Stomach smooth muscle (tissue), 2 donors: ENCODE results near the gene ARID1B.

Experiments used
- H3K27ac ChIP-seq: one replicate; pipeline ENCODE4 v1.7.0; 2013; ENCODE audit warnings: mild to moderate bottlenecking, low read length, inconsistent platforms
- H3K27me3 ChIP-seq, 2 donors: one replicate each; pipeline ENCODE4 v1.7.0; 2013; ENCODE audit warnings: low read length in 2 of 2; ENCODE audit not compliant: insufficient read depth in 2 of 2, control insufficient read depth in 1 of 2
- H3K36me3 ChIP-seq, 2 donors: one replicate each; pipeline ENCODE4 v1.7.0; 2013; ENCODE audit warnings: low read length in 2 of 2; ENCODE audit not compliant: control insufficient read depth in 2 of 2, insufficient read depth in 2 of 2
- H3K4me1 ChIP-seq: one replicate; pipeline ENCODE4 v1.7.0; 2013; ENCODE audit warnings: low read length; ENCODE audit not compliant: control insufficient read depth, insufficient read depth
- H3K4me3 ChIP-seq, 2 donors: one replicate each; pipeline ENCODE4 v1.7.0; 2013; ENCODE audit warnings: low read length in 2 of 2
- H3K9ac ChIP-seq, 2 donors: one replicate each; pipeline ENCODE4 v1.7.0; 2013; ENCODE audit warnings: low read length in 2 of 2, mild to moderate bottlenecking in 1 of 2
- H3K9me3 ChIP-seq, 2 donors: one replicate each; pipeline ENCODE4 v1.7.0; 2013; ENCODE audit warnings: low read length in 2 of 2; ENCODE audit not compliant: control insufficient read depth in 2 of 2
- donor health status: healthy.
- donor health status: Pancreatic carcinoma.

The ARID1B gene

GRCh38 chr6:156910011-156910334, 132.8 kb downstream of the ARID1B start:
- Histone ChIP-seq H3K4me3 (no peak overlapping the region), H3K27me3 (no peaks in the 10 kb centered on the region), H3K9me3 (no peaks in the 10 kb centered on the region), H3K9ac (no peak overlapping the region), H3K27ac (no peak overlapping the region), H3K36me3 (peaks cover 0 to 4% of the 10 kb centered on the region in 2 donors), H3K4me1 (no peaks in the 10 kb centered on the region)

- Histone ChIP-seq H3K27me3 (no peaks in the 10 kb centered on the region), H3K9me3 (no peaks in the 10 kb centered on the region), H3K4me1 (no peaks in the 10 kb centered on the region)
These were observed 133.8 kb downstream of the ARID1B start for GRCh38 chr6:156910938-156911337.

GRCh38 chr6:156911581-156911980, 134.4 kb downstream of the ARID1B start:
- Histone ChIP-seq H3K9me3 (no peaks in the 10 kb centered on the region), H3K9ac (no peak overlapping the region), H3K4me1 (no peaks in the 10 kb centered on the region), H3K36me3 (peaks cover 0 to 4% of the 10 kb centered on the region in 2 donors), H3K27me3 (no peaks in the 10 kb centered on the region), H3K27ac (no peak overlapping the region), H3K4me3 (no peak overlapping the region)

More at GRCh38 chr6:156910938-156911337, 133.8 kb downstream of the ARID1B start:
- Histone ChIP-seq H3K36me3 (peaks cover 0 to 4% of the 10 kb centered on the region in 2 donors), H3K4me3 (no peak overlapping the region), H3K27ac (no peak overlapping the region), H3K9ac (no peak overlapping the region)

- H3K4me1 ChIP-seq: no peaks in the 10 kb centered on the region
- H3K9ac ChIP-seq: no peak overlapping the region
- peaks cover 0 to 4% of the 10 kb centered on the region in 2 donors for H3K36me3 ChIP-seq
- no peaks in the 10 kb centered on the region for H3K9me3 ChIP-seq
- H3K27ac ChIP-seq: no peak overlapping the region
- no peak overlapping the region for H3K4me3 ChIP-seq
- H3K27me3 ChIP-seq: no peaks in the 10 kb centered on the region
These were observed 135.3 kb downstream of the ARID1B start for GRCh38 chr6:156912431-156912830.

GRCh38 chr6:156914181-156914580, 137.0 kb downstream of the ARID1B start:
- Histone ChIP-seq H3K27ac (no peak overlapping the region), H3K36me3 (peaks cover 0 to 4% of the 10 kb centered on the region in 2 donors), H3K4me1 (peaks cover 3% of the 10 kb centered on the region), H3K27me3 (no peaks in the 10 kb centered on the region), H3K9me3 (no peaks in the 10 kb centered on the region), H3K4me3 (no peak overlapping the region), H3K9ac (no peak overlapping the region)

- peaks cover 3% of the 10 kb centered on the region for H3K4me1 ChIP-seq
- no peak overlapping the region for H3K4me3 ChIP-seq
- H3K36me3 ChIP-seq: peaks cover 0 to 4% of the 10 kb centered on the region in 2 donors
- no peaks in the 10 kb centered on the region for H3K27me3 ChIP-seq
- no peak overlapping the region for H3K27ac ChIP-seq
- no peaks in the 10 kb centered on the region for H3K9me3 ChIP-seq
- H3K9ac ChIP-seq: no peak overlapping the region
These were observed 139.1 kb downstream of the ARID1B start for GRCh38 chr6:156916130-156916801.

- Histone ChIP-seq H3K4me3 (no peak overlapping the region), H3K9ac (no peak overlapping the region), H3K9me3 (no peaks in the 10 kb centered on the region), H3K36me3 (peaks cover 0 to 4% of the 10 kb centered on the region in 2 donors), H3K27ac (no peak overlapping the region), H3K4me1 (peaks cover 3% of the 10 kb centered on the region), H3K27me3 (no peaks in the 10 kb centered on the region)
These were observed 140.0 kb downstream of the ARID1B start for GRCh38 chr6:156917213-156917612.

GRCh38 chr6:156918647-156919046, 141.5 kb downstream of the ARID1B start:
- Histone ChIP-seq H3K4me3 (no peak overlapping the region), H3K9me3 (no peaks in the 10 kb centered on the region), H3K27ac (no peak overlapping the region), H3K27me3 (no peaks in the 10 kb centered on the region), H3K4me1 (peaks cover 7% of the 10 kb centered on the region), H3K9ac (no peak overlapping the region), H3K36me3 (no peaks in the 10 kb centered on the region)

GRCh38 chr6:156919370-156919769, 142.2 kb downstream of the ARID1B start:
- Histone ChIP-seq H3K9me3 (no peaks in the 10 kb centered on the region), H3K27ac (no peak overlapping the region), H3K4me1 (peaks cover 7% of the 10 kb centered on the region), H3K27me3 (no peaks in the 10 kb centered on the region), H3K36me3 (no peaks in the 10 kb centered on the region), H3K4me3 (no peak overlapping the region), H3K9ac (no peak overlapping the region)

GRCh38 chr6:156919814-156920369, 142.7 kb downstream of the ARID1B start:
- no peak overlapping the region for H3K4me3 ChIP-seq
- no peaks in the 10 kb centered on the region for H3K27me3 ChIP-seq
- H3K9ac ChIP-seq: no peak overlapping the region
- no peaks in the 10 kb centered on the region for H3K9me3 ChIP-seq
- H3K36me3 ChIP-seq: no peaks in the 10 kb centered on the region
- H3K27ac ChIP-seq: no peak overlapping the region
- H3K4me1 ChIP-seq: peaks cover 7% of the 10 kb centered on the region

- no peak overlapping the region for H3K27ac ChIP-seq
- H3K9me3 ChIP-seq: no peaks in the 10 kb centered on the region
- no peaks in the 10 kb centered on the region for H3K27me3 ChIP-seq
- H3K4me3 ChIP-seq: no peak overlapping the region
- no peak overlapping the region for H3K9ac ChIP-seq
- peaks cover 8% of the 10 kb centered on the region for H3K4me1 ChIP-seq
- H3K36me3 ChIP-seq: no peaks in the 10 kb centered on the region
These were observed 147.1 kb downstream of the ARID1B start for GRCh38 chr6:156924246-156924645.
